ENCODE measurements around the gene TTC12. TPM values are rescaled to one million over a fixed set of nuclear protein-coding genes. Genes with fewer than 3 reads are reported as not detected.

Gene TTC12
- total and polyA plus RNA-seq, 4 donors: 6.4 to 43.2 (median 19.0) TPM

- no peak for TF ChIP-seq CTCF (IDR thresholded peaks at IDR 0.05; ENCODE audit: control extremely low read depth, extremely low read depth)
- no peak overlapping the region for H3K4me3 ChIP-seq
- WGBS, 2 donors: 81 to 91% methylated on average over 8 of the region's 8 CpGs
Measured at GRCh38 chr11:113393501-113393985, 79.2 kb downstream of the TTC12 start.

GRCh38 chr11:113394919-113395318 lies 80.5 kb downstream of the TTC12 start:
- TF ChIP-seq CTCF (IDR thresholded peaks at IDR 0.05; ENCODE audit: control extremely low read depth, extremely low read depth): no peak
- Histone ChIP-seq H3K27me3 (ENCODE audit: control insufficient read depth in 3 of 3, insufficient read depth in 3 of 3, low read length in 2 of 3) (no peaks in the 10 kb centered on the region), H3K4me1 (ENCODE audit: control insufficient read depth in 5 of 5, insufficient read depth in 5 of 5, low read length in 5 of 5) (no peaks in the 10 kb centered on the region), H3K9me3 (ENCODE audit: control insufficient read depth in 4 of 4, insufficient read depth in 3 of 4, low read length in 3 of 4) (peaks cover 0 to 2% (median 0%) of the 10 kb centered on the region in 4 donors), H3K9ac (ENCODE audit: insufficient read depth in 1 of 2, low read length in 2 of 2) (no peak overlapping the region), H3K36me3 (ENCODE audit: control insufficient read depth in 4 of 4, insufficient read depth in 4 of 4, low read length in 4 of 4) (no peaks in the 10 kb centered on the region), H3K4me3 (no peak overlapping the region), H3K27ac (ENCODE audit: low read depth in 1 of 2, low read length in 1 of 2) (no peak overlapping the region)
- WGBS, 2 donors: 95% methylated on average over 11 of the region's 11 CpGs
- no peak for ATAC-seq (ENCODE audit: insufficient read depth, low FRiP score)
- no peak for DNase-seq

More at GRCh38 chr11:113393501-113393985, 79.2 kb downstream of the TTC12 start:
- no peak overlapping the region for H3K27ac ChIP-seq (ENCODE audit: low read depth in 1 of 2, low read length in 1 of 2)
- no peaks in the 10 kb centered on the region for H3K27me3 ChIP-seq (ENCODE audit: control insufficient read depth in 3 of 3, insufficient read depth in 3 of 3, low read length in 2 of 3)
- H3K4me1 ChIP-seq (ENCODE audit: control insufficient read depth in 5 of 5, insufficient read depth in 5 of 5, low read length in 5 of 5): no peaks in the 10 kb centered on the region
- H3K9me3 ChIP-seq (ENCODE audit: control insufficient read depth in 4 of 4, insufficient read depth in 3 of 4, low read length in 3 of 4): no peaks in the 10 kb centered on the region
- ATAC-seq (ENCODE audit: insufficient read depth, low FRiP score): no peak
- no peaks in the 10 kb centered on the region for H3K36me3 ChIP-seq (ENCODE audit: control insufficient read depth in 4 of 4, insufficient read depth in 4 of 4, low read length in 4 of 4)
- no peak overlapping the region for H3K9ac ChIP-seq (ENCODE audit: insufficient read depth in 1 of 2, low read length in 2 of 2)
- DNase-seq: no peak

- Histone ChIP-seq H3K27me3 (ENCODE audit: control insufficient read depth in 3 of 3, insufficient read depth in 3 of 3, low read length in 2 of 3) (no peaks in the 10 kb centered on the region), H3K4me1 (ENCODE audit: control insufficient read depth in 5 of 5, insufficient read depth in 5 of 5, low read length in 5 of 5) (no peaks in the 10 kb centered on the region), H3K4me3 (no peak overlapping the region), H3K9ac (ENCODE audit: insufficient read depth in 1 of 2, low read length in 2 of 2) (no peak overlapping the region), H3K27ac (ENCODE audit: low read depth in 1 of 2, low read length in 1 of 2) (no peak overlapping the region), H3K9me3 (ENCODE audit: control insufficient read depth in 4 of 4, insufficient read depth in 3 of 4, low read length in 3 of 4) (peaks cover 0 to 2% (median 0%) of the 10 kb centered on the region in 4 donors), H3K36me3 (ENCODE audit: control insufficient read depth in 4 of 4, insufficient read depth in 4 of 4, low read length in 4 of 4) (no peaks in the 10 kb centered on the region)
- DNase-seq: no peak
- ATAC-seq (ENCODE audit: insufficient read depth, low FRiP score): no peak
- TF ChIP-seq CTCF (IDR thresholded peaks at IDR 0.05; ENCODE audit: control extremely low read depth, extremely low read depth): no peak
- 93 to 94% methylated on average over 9 of the region's 9 CpGs for WGBS, 2 donors
Measured at GRCh38 chr11:113395782-113396336, 81.5 kb downstream of the TTC12 start.

- Histone ChIP-seq H3K4me1 (ENCODE audit: control insufficient read depth in 5 of 5, insufficient read depth in 5 of 5, low read length in 5 of 5) (no peaks in the 10 kb centered on the region), H3K4me3 (no peak overlapping the region), H3K9me3 (ENCODE audit: control insufficient read depth in 4 of 4, insufficient read depth in 3 of 4, low read length in 3 of 4) (peaks cover 0 to 2% (median 0%) of the 10 kb centered on the region in 4 donors), H3K27me3 (ENCODE audit: control insufficient read depth in 3 of 3, insufficient read depth in 3 of 3, low read length in 2 of 3) (no peaks in the 10 kb centered on the region), H3K9ac (ENCODE audit: insufficient read depth in 1 of 2, low read length in 2 of 2) (no peak overlapping the region), H3K36me3 (ENCODE audit: control insufficient read depth in 4 of 4, insufficient read depth in 4 of 4, low read length in 4 of 4) (no peaks in the 10 kb centered on the region), H3K27ac (ENCODE audit: low read depth in 1 of 2, low read length in 1 of 2) (no peak overlapping the region)
- no peak for TF ChIP-seq CTCF (IDR thresholded peaks at IDR 0.05; ENCODE audit: control extremely low read depth, extremely low read depth)
- 67 to 73% methylated on average over 1 of the region's 1 CpG for WGBS, 2 donors
- DNase-seq (no peak), ATAC-seq (ENCODE audit: insufficient read depth, low FRiP score) (no peak)
Measured at GRCh38 chr11:113396690-113397089, 82.3 kb downstream of the TTC12 start.
